IPS-15b (cell line): ENCODE measurements around the gene RAD51B.

Experiments used
- H3K27me3 ChIP-seq: one replicate; pipeline ENCODE4 v1.6.1; 2013; ENCODE audit warnings: low read length; ENCODE audit not compliant: control insufficient read depth, insufficient read depth
- H3K36me3 ChIP-seq: one replicate; pipeline ENCODE4 v1.6.1; 2013; ENCODE audit warnings: low read length; ENCODE audit not compliant: control insufficient read depth, insufficient read depth
- H3K4me1 ChIP-seq: one replicate; pipeline ENCODE4 v1.6.1; 2013; ENCODE audit warnings: mild to moderate bottlenecking, low read length; ENCODE audit not compliant: control insufficient read depth, insufficient read depth
- H3K4me3 ChIP-seq: one replicate; pipeline ENCODE4 v1.5.1; 2013; ENCODE audit warnings: low read depth, low read length
- H3K9ac ChIP-seq: one replicate; pipeline ENCODE4 v1.6.1; 2013; ENCODE audit warnings: low read depth, mild to moderate bottlenecking, low read length
- H3K9me3 ChIP-seq: one replicate; pipeline ENCODE4 v1.6.1; 2013; ENCODE audit warnings: mild to moderate bottlenecking, low read length; ENCODE audit not compliant: control insufficient read depth, insufficient read depth

The RAD51B gene

GRCh38 chr14:68389943-68390342, 570.4 kb downstream of the RAD51B start:
- Histone ChIP-seq H3K9me3 (no peaks in the 10 kb centered on the region), H3K4me1 (peaks cover 20% of the 10 kb centered on the region), H3K36me3 (no peaks in the 10 kb centered on the region), H3K4me3 (no peak overlapping the region), H3K9ac (no peak overlapping the region), H3K27me3 (no peaks in the 10 kb centered on the region)

- Histone ChIP-seq H3K9ac (no peak overlapping the region), H3K27me3 (no peaks in the 10 kb centered on the region), H3K4me3 (no peak overlapping the region), H3K9me3 (no peaks in the 10 kb centered on the region), H3K4me1 (peaks cover 26% of the 10 kb centered on the region), H3K36me3 (no peaks in the 10 kb centered on the region)
Observed at GRCh38 chr14:68390741-68391140, 571.2 kb downstream of the RAD51B start.

DNA sequence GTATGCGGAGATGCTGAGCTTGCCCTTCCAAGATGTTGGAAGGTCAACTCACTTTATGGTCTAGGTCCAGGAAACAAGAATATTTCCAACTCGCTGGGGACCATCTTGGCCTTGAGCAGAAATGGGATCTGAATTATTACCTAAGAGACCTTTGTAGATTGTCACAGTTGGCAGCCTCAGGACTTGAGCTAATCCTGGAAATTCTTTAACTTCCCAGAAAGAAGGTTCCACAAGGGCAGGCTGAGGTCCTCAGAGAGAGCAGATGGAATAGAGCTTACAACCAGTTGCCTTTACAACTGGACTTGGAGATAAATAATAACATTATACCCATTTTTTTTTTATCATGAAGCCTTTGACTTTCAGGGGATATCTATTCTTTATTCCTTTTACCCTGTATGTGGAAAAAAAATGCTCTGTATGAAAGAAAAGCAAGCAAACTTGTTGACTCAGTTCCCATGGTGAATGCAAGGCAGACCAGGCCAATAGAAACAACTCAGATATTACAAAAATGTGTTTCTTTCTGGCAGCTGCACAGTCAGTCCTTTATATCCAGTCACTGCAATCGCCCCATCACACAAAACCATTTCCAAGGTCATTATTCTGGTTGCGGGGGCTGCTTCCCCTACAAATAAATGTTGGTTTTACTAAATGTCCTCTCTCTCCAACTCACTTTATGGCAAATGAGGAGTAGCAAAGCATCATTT, 571.9 kb downstream of the RAD51B start:
- Histone ChIP-seq H3K4me3 (no peak overlapping the region), H3K36me3 (no peaks in the 10 kb centered on the region), H3K4me1 (peaks cover 23% of the 10 kb centered on the region), H3K9me3 (no peaks in the 10 kb centered on the region), H3K27me3 (no peaks in the 10 kb centered on the region), H3K9ac (no peak overlapping the region)

GRCh38 chr14:68392393-68393141, 573.0 kb downstream of the RAD51B start:
- H3K4me1 ChIP-seq = peaks cover 24% of the 10 kb centered on the region
- no peak overlapping the region for H3K9ac ChIP-seq
- no peaks in the 10 kb centered on the region for H3K36me3 ChIP-seq
- no peaks in the 10 kb centered on the region for H3K9me3 ChIP-seq
- H3K27me3 ChIP-seq = no peaks in the 10 kb centered on the region
- no peak overlapping the region for H3K4me3 ChIP-seq

DNA sequence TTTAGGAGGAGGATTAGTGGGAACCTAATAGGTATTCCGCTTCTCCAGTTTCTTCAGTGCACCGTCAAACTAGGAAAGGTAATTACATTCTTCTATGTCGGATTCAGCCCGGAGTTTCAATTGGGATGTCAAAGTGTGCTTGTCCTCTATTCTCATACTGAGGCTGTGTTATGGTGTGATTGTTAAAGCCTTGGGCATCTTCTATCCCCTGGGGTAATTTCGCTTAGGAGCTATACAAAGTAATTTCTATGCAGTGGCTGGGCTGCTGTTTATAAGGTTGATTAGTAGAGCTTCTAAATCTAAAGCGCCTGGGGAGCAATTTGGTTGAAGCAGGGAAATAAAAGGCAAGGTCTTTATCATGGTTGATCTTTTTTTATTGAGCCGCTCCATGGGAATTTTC, 573.7 kb downstream of the RAD51B start:
- H3K9me3 ChIP-seq = no peaks in the 10 kb centered on the region
- peaks cover 24% of the 10 kb centered on the region for H3K4me1 ChIP-seq
- no peaks in the 10 kb centered on the region for H3K36me3 ChIP-seq
- no peaks in the 10 kb centered on the region for H3K27me3 ChIP-seq
- no peak overlapping the region for H3K4me3 ChIP-seq
- no peak overlapping the region for H3K9ac ChIP-seq

DNA sequence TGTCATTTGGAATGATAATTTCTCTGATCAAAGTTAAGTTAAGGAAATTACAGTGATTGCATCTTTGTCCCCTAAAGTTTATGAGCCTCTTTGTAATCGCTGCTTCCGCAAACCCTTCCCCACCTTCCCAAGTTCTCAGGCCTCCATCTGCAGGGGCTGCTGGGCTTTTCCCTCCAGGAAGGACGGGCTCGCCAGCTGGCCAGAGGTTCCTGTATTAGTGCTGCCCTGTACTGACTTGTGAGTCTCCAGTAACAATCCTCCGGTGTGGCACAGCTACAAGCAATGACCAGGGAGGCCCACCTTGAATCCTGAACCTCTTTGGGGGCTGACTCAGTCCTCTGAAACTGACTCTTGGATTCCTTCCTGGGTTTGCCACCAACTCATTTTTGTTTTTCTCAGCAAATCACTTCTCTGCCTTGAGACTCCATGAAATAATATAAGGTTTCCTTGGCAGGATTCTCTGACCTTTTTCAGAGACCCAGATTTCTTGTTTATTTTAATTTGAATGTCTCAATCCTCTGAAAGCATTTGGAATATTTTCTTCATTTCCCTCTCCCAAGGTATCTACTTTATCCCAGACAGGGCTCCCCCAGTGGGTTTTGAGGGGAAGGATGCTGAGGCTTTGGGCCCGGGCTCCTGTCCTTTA, 574.7 kb downstream of the RAD51B start:
- H3K36me3 ChIP-seq = no peaks in the 10 kb centered on the region
- H3K9me3 ChIP-seq = no peaks in the 10 kb centered on the region
- H3K4me1 ChIP-seq = peaks cover 24% of the 10 kb centered on the region
- H3K9ac ChIP-seq = no peak overlapping the region
- no peaks in the 10 kb centered on the region for H3K27me3 ChIP-seq
- H3K4me3 ChIP-seq = no peak overlapping the region

GRCh38 chr14:68394764-68395143, 575.2 kb downstream of the RAD51B start:
- Histone ChIP-seq H3K9me3 (no peaks in the 10 kb centered on the region), H3K4me1 (peaks cover 24% of the 10 kb centered on the region), H3K36me3 (no peaks in the 10 kb centered on the region), H3K4me3 (no peak overlapping the region), H3K9ac (no peak overlapping the region), H3K27me3 (no peaks in the 10 kb centered on the region)

DNA sequence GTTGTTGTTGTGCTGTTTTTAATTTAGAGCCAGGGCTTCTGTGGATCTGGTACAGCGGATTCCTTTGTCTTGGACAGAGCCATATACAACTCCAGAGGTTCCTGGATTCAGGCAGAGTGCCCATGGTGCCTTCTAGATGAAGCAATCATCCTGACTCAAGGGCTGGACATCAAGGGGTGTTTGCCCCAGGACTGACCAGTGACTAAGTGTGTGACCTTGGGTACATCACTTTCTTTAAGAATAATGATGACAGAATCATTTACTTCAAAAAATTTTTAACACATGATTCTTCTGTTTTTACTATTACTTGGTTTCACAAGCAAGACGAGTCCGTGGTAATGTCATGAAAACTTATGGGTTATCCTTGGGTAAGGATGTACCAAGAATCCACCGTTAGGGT, 576.0 kb downstream of the RAD51B start:
- Histone ChIP-seq H3K9me3 (no peaks in the 10 kb centered on the region), H3K27me3 (no peaks in the 10 kb centered on the region), H3K4me1 (peaks cover 24% of the 10 kb centered on the region), H3K4me3 (no peak overlapping the region), H3K36me3 (no peaks in the 10 kb centered on the region), H3K9ac (no peak overlapping the region)

DNA sequence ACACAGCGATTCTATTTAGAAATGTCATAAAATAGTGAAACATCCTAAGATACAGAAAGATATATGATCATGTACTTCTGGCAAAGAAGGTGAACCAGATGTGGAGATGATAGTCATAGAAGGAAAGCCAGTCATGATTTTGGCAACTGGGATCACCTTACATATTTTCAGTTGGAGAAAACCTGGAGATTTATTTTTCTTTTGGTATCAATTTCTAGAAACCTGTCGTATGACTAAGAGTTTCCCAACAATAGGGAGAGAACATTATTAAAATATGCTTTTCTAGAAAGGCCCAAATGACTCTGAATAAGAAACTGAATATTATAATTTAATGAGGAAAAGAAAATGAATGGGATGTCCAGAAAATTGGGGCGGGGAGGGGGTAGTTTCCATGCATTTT, 576.9 kb downstream of the RAD51B start:
- no peaks in the 10 kb centered on the region for H3K9me3 ChIP-seq
- H3K4me3 ChIP-seq = no peak overlapping the region
- no peaks in the 10 kb centered on the region for H3K36me3 ChIP-seq
- no peak overlapping the region for H3K9ac ChIP-seq
- H3K4me1 ChIP-seq = peaks cover 24% of the 10 kb centered on the region
- no peaks in the 10 kb centered on the region for H3K27me3 ChIP-seq

DNA sequence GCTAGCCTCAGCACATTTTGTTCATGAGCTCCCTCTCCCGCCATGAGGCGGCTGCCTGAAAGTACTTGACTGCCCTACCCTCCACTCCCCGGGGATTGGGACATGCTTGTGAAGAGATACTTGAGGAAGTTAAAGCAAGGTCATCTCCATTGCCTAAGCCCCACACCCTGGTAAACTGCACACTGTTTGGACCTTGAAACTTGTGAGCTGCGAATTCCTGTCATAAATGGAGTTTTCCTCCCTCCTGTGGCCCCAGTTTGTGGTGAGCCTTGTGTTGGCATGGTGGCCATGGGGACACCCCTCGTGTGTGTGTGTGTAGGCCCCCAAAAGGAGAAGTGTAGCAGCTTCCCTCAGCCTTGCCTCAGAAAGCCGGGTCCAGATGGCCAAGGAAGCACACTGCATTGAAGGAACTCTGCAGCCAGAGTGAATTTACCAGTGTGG, 577.8 kb downstream of the RAD51B start:
- H3K4me3 ChIP-seq = no peak overlapping the region
- no peak overlapping the region for H3K9ac ChIP-seq
- H3K9me3 ChIP-seq = no peaks in the 10 kb centered on the region
- H3K4me1 ChIP-seq = peaks cover 24% of the 10 kb centered on the region
- no peaks in the 10 kb centered on the region for H3K27me3 ChIP-seq
- H3K36me3 ChIP-seq = no peaks in the 10 kb centered on the region

DNA sequence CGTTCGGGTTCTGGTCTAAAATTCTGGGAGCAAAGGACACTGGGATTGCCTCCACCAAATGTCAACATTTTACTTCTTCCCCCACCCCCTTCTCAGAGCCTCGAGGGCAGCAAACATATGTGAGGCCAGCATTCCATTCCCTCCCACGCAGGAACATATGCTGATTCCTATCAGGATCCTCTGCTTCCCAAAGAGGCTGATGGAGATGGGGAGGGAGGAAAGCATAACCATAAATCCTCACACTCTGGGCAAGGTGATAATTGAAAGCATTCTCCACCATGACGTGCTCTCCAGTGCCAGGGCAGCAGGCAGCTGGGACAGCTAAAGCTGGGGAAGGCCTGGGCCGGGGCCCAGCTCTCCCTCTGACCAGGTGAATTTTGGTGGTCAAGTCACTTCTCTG, 578.2 kb downstream of the RAD51B start:
- Histone ChIP-seq H3K36me3 (no peaks in the 10 kb centered on the region), H3K9me3 (no peaks in the 10 kb centered on the region), H3K4me1 (peaks cover 20% of the 10 kb centered on the region), H3K4me3 (no peak overlapping the region), H3K27me3 (no peaks in the 10 kb centered on the region), H3K9ac (no peak overlapping the region)

GRCh38 chr14:68398370-68398769, 578.8 kb downstream of the RAD51B start:
- H3K27me3 ChIP-seq = no peaks in the 10 kb centered on the region
- no peaks in the 10 kb centered on the region for H3K36me3 ChIP-seq
- no peak overlapping the region for H3K4me3 ChIP-seq
- H3K9ac ChIP-seq = no peak overlapping the region
- no peaks in the 10 kb centered on the region for H3K9me3 ChIP-seq
- peaks cover 16% of the 10 kb centered on the region for H3K4me1 ChIP-seq
